HUDEP-2 (cell line): ENCODE results near the gene IFNL2.
"Not testable (repeated sequence)": the region's sequence is repeated elsewhere in the genome, so short reads cannot be mapped to it uniquely, and the experiment has no call there.

Source experiments
- DNase-seq, 76 experiments: peaks; one replicate each; lab custom pipeline; 2025; ENCODE audit not compliant: unreplicated experiment in 76 of 76; lab: John Stamatoyannopoulos, UW

Gene IFNL2

GRCh38 chr19:39252458-39252857, 15.7 kb upstream of the IFNL2 start:
- DNase-seq, result peak in 43 of 76 experiments; percentile 20 to 75 (median 40)

GRCh38 chr19:39253374-39254149, 14.6 kb upstream of the IFNL2 start:
- DNase-seq, result peak in 9 of 76 experiments; percentile 15 to 36 (median 20)

GRCh38 chr19:39254531-39255345, 13.5 kb upstream of the IFNL2 start:
- DNase-seq, result peak in 68 of 76 experiments; percentile 9 to 82 (median 58)

GRCh38 chr19:39257227-39257626, 11.0 kb upstream of the IFNL2 start:
- no peak for DNase-seq

GRCh38 chr19:39261704-39262103, 6.5 kb upstream of the IFNL2 start:
- DNase-seq, result no peak

- DNase-seq, result no peak
Observed at GRCh38 chr19:39262496-39262895, 5.7 kb upstream of the IFNL2 start.

GRCh38 chr19:39263912-39264305, 4.3 kb upstream of the IFNL2 start:
- no peak for DNase-seq

GRCh38 chr19:39264306-39265290, 3.6 kb upstream of the IFNL2 start:
- DNase-seq, result peak in 1 of 76 experiments; percentile 3

GRCh38 chr19:39265321-39265916, 2.8 kb upstream of the IFNL2 start:
- no peak for DNase-seq

- not testable (repeated sequence) for DNase-seq
Observed at GRCh38 chr19:39268531-39269223, 481 bp downstream of the IFNL2 start.

GRCh38 chr19:39269369-39269768, 1.2 kb downstream of the IFNL2 start:
- not testable (repeated sequence) for DNase-seq

GRCh38 chr19:39270036-39270871, 2.1 kb downstream of the IFNL2 start:
- no peak for DNase-seq

- DNase-seq, result not testable (repeated sequence)
Observed at GRCh38 chr19:39273859-39274258, 5.7 kb downstream of the IFNL2 start.

GRCh38 chr19:39275578-39275977, 7.4 kb downstream of the IFNL2 start:
- DNase-seq, result no peak

- no peak for DNase-seq
Observed at GRCh38 chr19:39276740-39277139, 8.5 kb downstream of the IFNL2 start.

- DNase-seq, result no peak
Observed at GRCh38 chr19:39277598-39277997, 9.4 kb downstream of the IFNL2 start.

- no peak for DNase-seq
Observed at GRCh38 chr19:39282021-39282420, 13.8 kb downstream of the IFNL2 start.

GRCh38 chr19:39284032-39284431, 15.8 kb downstream of the IFNL2 start:
- no peak for DNase-seq

- no peak for DNase-seq
Observed at GRCh38 chr19:39293394-39293793, 25.2 kb downstream of the IFNL2 start.
